Natural killer cell (primary cell): ENCODE results near the gene JARID2. TPM values are rescaled to one million over a fixed set of nuclear protein-coding genes. Genes with fewer than 3 reads are reported as not detected.

Experiments used
- ATAC-seq, 3 donors: fragments of 150-1000 bp in 2 of 3; fragments of 200-7000 bp in 1 of 3; cut with Tn5 transposase; 1 replicate in 1 of 3; 2 replicates in 2 of 3; pipeline ENCODE4 v1.10.0; 2021; ENCODE audit warnings: mild to moderate bottlenecking in 2 of 3, moderate library complexity in 2 of 3
- DNase-seq, 2 donors: peaks; one replicate each; pipeline versions ENCODE4 v3.0.0 to v3.0.0-alpha.2; 2013 to 2021; ENCODE audit warnings: mixed read lengths in 1 of 2
- H3K27ac ChIP-seq: one replicate; pipeline ENCODE4 v1.5.1; 2013; ENCODE audit warnings: mild to moderate bottlenecking, low read length
- H3K27me3 ChIP-seq: one replicate; pipeline ENCODE4 v1.6.1; 2013; ENCODE audit warnings: low read length; ENCODE audit not compliant: control insufficient read depth, insufficient read depth
- H3K36me3 ChIP-seq: one replicate; pipeline ENCODE4 v1.6.1; 2013; ENCODE audit warnings: low read length; ENCODE audit not compliant: control insufficient read depth, insufficient read depth
- H3K4me1 ChIP-seq: one replicate; pipeline ENCODE4 v1.6.1; 2013; ENCODE audit warnings: low read length; ENCODE audit not compliant: control insufficient read depth, insufficient read depth
- H3K4me3 ChIP-seq: one replicate; pipeline ENCODE4 v1.5.1; 2013; ENCODE audit warnings: low read length
- H3K9me3 ChIP-seq: one replicate; pipeline ENCODE4 v1.6.1; 2013; ENCODE audit warnings: low read length; ENCODE audit not compliant: control insufficient read depth, insufficient read depth
- H3K27ac Mint-ChIP-seq, 2 donors: one replicate each; pipeline ENCODE4 v1.8.0; 2022; ENCODE audit warnings: mild to moderate bottlenecking in 2 of 2, mixed read lengths in 2 of 2, moderate library complexity in 1 of 2
- H3K27me3 Mint-ChIP-seq, 2 donors: one replicate each; pipeline ENCODE4 v1.8.0; 2022; ENCODE audit warnings: low read depth in 2 of 2, mixed read lengths in 2 of 2
- H3K36me3 Mint-ChIP-seq: one replicate; pipeline ENCODE4 v1.8.0; 2022; ENCODE audit warnings: mixed read lengths
- H3K4me1 Mint-ChIP-seq, 2 donors: one replicate each; pipeline ENCODE4 v1.8.0; 2022; ENCODE audit warnings: mixed read lengths in 2 of 2
- H3K4me3 Mint-ChIP-seq: one replicate; pipeline ENCODE4 v1.8.0; 2022; ENCODE audit warnings: mild to moderate bottlenecking, moderate library complexity, mixed read lengths
- H3K9me3 Mint-ChIP-seq, 2 donors: one replicate each; pipeline ENCODE4 v1.8.0; 2022; ENCODE audit warnings: mixed read lengths in 2 of 2
- WGBS: methylation state at CpG from one replicate; pipeline ENCODE4 v1.1.7; 2013; ENCODE audit warnings: missing lambda C conversion rate; ENCODE audit not compliant: insufficient coverage; 5-methylcytosine and 5-hydroxymethylcytosine counted together
- intact Hi-C: fragments of 100-400 bp; cut with micrococcal nuclease; formaldehyde crosslinking; loops from one replicate; pipeline ENCODE4 v1.14.2; 2022
- total RNA-seq, 4 donors: library from RNA; stranded (reverse); fragments of 120-200 nt in 1 of 4; gene quantifications; one replicate each; pipeline versions ENCODE4 v1.2.3 to v1.2.4, GENCODE V29; 2013 to 2022
- TF ChIP-seq, protein P1 (sequence below): fragments of 200-600 bp; IDR thresholded peaks from one replicate; pipeline ENCODE4 v1.8.0; 2022; ENCODE audit warnings: antibody characterized with exemption

Gene JARID2
- total RNA-seq, 3 donors from 2014 or later (not counting 1 experiment from before 2014, with no cell fraction given) = 49.9 to 60.9 (median 60.5) TPM

DNA sequence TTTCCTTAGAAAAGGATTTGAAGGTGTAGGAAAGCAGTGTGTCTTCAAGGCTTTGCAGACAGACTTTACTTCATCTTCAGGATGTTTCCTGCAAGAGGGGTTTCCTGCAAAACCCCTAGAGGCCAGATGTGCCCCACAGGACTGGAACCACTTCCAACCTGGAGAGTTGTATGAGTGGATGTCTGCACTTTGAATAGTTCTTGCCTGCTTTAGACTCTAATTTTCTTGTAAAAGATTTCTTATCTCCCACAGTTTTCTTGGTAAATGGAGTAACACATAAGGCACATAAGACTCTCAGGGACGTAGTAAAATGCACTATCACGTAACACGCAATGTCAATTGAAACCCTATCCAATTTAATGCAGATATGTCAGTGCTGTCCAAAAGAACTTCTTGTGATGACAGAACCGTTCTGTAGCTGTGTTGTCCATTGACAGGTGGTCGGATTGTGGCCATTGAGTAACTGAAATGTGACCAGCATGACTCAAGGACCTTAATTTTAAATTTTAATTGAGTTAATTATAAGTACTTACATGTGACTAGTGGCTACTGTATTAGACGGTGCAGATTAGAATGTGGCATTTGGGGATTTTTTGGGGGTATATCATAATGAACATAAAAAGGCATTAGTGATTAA is 118.7 kb downstream of the JARID2 start:
- no peak for DNase-seq
- Histone ChIP-seq H3K4me1 (peaks cover 42% of the 10 kb centered on the region), H3K27me3 (no peaks in the 10 kb centered on the region), H3K36me3 (no peaks in the 10 kb centered on the region), H3K4me3 (no peak overlapping the region), H3K27ac (peak overlapping the region; percentile 20), H3K9me3 (no peaks in the 10 kb centered on the region)
- 84% methylated on average over 5 of the region's 6 CpGs for WGBS
- ATAC-seq = no peak
- Mint-ChIP-seq H3K4me3 (no peak overlapping the region), H3K27ac (no peak overlapping the region), H3K27me3 (no peaks in the 10 kb centered on the region), H3K9me3 (no peaks in the 10 kb centered on the region), H3K36me3 (no peaks in the 10 kb centered on the region), H3K4me1 (peaks cover 46% of the 10 kb centered on the region in 2 donors)
- intact Hi-C loops = loop anchor here (5.0 kb wide), 1 partner anchor 67 kb away; no protein-coding TSS in a partner anchor
- TF ChIP-seq, protein P1, sequence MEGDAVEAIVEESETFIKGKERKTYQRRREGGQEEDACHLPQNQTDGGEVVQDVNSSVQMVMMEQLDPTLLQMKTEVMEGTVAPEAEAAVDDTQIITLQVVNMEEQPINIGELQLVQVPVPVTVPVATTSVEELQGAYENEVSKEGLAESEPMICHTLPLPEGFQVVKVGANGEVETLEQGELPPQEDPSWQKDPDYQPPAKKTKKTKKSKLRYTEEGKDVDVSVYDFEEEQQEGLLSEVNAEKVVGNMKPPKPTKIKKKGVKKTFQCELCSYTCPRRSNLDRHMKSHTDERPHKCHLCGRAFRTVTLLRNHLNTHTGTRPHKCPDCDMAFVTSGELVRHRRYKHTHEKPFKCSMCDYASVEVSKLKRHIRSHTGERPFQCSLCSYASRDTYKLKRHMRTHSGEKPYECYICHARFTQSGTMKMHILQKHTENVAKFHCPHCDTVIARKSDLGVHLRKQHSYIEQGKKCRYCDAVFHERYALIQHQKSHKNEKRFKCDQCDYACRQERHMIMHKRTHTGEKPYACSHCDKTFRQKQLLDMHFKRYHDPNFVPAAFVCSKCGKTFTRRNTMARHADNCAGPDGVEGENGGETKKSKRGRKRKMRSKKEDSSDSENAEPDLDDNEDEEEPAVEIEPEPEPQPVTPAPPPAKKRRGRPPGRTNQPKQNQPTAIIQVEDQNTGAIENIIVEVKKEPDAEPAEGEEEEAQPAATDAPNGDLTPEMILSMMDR = no peak

DNA sequence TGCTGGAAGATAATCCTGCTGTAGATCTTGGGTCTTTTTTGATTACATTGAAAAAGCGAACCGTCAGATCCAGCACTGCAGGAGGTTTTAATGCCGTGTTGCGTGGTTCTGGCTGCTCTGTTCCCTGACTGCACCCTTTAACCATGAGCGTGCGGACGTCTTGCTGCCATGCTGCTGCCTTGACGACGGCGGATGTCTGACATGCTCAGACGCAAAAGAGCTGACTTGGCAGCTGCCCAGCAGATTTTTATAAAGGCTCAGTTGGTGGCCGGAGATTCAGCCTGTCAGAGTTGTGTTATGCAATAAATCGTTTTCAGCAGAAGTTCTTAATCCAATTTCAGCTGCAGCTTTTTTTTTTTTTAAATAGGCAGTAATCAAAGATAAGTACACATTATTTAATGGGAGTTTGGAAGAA is 119.4 kb downstream of the JARID2 start:
- ATAC-seq = peak; percentile 66 to 73 (median 70)
- peak overlapping the region in 1 of 2 donors; percentile 70 for H3K27ac Mint-ChIP-seq
- Histone ChIP-seq H3K4me1 (peaks cover 36% of the 10 kb centered on the region), H3K27ac (no peak overlapping the region), H3K27me3 (no peaks in the 10 kb centered on the region), H3K4me3 (no peak overlapping the region), H3K36me3 (no peaks in the 10 kb centered on the region), H3K9me3 (no peaks in the 10 kb centered on the region)
- H3K36me3 Mint-ChIP-seq = no peaks in the 10 kb centered on the region
- intact Hi-C loops = no loop called here
- peak overlapping the region; percentile 71 for H3K4me3 Mint-ChIP-seq
- TF ChIP-seq, protein P1 = no peak
- peaks cover 50% of the 10 kb centered on the region in 2 donors for H3K4me1 Mint-ChIP-seq
- WGBS = 38% methylated on average over 12 of the region's 13 CpGs
- no peaks in the 10 kb centered on the region for H3K27me3 Mint-ChIP-seq
- peak; percentile 32 to 80 for DNase-seq
- H3K9me3 Mint-ChIP-seq = no peaks in the 10 kb centered on the region

DNA sequence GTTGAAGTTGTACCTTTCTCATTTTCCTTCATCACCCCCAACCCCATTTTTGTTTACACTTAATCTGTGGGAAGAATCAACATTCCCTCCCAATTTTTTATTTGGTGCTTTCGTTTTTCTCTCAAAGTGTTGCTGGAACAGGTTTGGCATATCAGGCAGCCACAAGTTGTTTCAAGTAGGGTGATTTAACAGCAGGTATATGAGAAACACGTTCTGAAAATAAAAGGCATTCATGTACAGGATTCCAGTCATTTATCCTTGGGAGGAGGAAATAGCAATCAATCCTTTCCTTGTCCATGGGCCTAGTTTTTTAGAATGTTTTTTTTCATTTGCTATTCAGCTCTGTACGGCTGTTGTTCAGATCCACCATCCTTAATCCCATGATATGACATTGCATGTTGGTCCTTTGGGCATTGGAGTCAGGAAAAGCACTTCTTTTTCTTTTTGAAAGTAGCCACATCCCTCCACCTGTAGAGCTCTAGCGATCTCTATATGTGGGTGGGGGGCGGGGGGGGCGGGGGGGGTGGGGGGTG is 120.2 kb downstream of the JARID2 start:
- 44% methylated on average over 2 of the region's 6 CpGs for WGBS
- ATAC-seq = no peak
- no peak overlapping the region for H3K4me3 Mint-ChIP-seq

More for the DNA sequence above, 120.2 kb downstream of the JARID2 start:
- Histone ChIP-seq H3K4me1 (peaks cover 34% of the 10 kb centered on the region), H3K9me3 (no peaks in the 10 kb centered on the region), H3K36me3 (no peaks in the 10 kb centered on the region), H3K27me3 (no peaks in the 10 kb centered on the region), H3K27ac (no peak overlapping the region), H3K4me3 (no peak overlapping the region)
- TF ChIP-seq, protein P1 = no peak
- Mint-ChIP-seq H3K9me3 (no peaks in the 10 kb centered on the region), H3K36me3 (no peaks in the 10 kb centered on the region), H3K27ac (peak overlapping the region in 1 of 2 donors; percentile 70), H3K27me3 (no peaks in the 10 kb centered on the region), H3K4me1 (peaks cover 58% of the 10 kb centered on the region in 2 donors)
- DNase-seq = no peak
- intact Hi-C loops = no loop called here
